Measurements from ENCODE around the gene FSTL4.

DNA sequence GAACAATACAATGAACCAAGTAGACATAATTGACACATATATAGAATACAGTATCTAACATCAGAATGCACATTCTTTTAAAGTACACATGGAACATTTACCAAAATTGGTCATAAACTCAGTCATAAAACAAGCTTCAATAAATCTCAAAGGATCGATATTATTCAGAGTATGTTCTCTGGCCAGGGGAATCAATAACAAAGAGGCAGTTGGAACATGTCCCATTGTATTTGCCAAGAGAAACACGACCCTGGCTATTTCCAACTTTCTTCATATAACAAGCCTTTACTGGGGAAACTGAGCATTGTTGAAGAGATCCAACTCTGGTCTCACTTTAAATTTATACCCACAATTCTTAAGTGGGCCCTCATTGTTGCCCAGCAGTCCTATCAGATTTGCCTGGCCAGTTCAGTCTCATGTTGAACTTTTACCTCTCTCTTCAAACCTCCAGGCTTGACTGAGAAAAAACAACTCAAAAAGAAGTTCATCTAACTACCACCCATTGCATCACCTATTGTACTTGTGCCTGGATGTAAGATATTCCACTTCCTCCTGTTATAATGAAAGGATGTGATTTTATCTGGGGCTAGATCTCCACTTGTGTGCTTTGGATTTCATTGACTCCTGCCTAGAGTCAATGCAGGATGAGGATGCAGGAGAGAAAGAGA lies 398.1 kb downstream of the FSTL4 start:
- TF ChIP-seq EZH2 (IDR thresholded peaks at IDR 0.05; ENCODE audit: borderline replicate concordance, insufficient read depth, low read length, poor library complexity, severe bottlenecking), result no peak
- TF ChIP-seq, protein P1, sequence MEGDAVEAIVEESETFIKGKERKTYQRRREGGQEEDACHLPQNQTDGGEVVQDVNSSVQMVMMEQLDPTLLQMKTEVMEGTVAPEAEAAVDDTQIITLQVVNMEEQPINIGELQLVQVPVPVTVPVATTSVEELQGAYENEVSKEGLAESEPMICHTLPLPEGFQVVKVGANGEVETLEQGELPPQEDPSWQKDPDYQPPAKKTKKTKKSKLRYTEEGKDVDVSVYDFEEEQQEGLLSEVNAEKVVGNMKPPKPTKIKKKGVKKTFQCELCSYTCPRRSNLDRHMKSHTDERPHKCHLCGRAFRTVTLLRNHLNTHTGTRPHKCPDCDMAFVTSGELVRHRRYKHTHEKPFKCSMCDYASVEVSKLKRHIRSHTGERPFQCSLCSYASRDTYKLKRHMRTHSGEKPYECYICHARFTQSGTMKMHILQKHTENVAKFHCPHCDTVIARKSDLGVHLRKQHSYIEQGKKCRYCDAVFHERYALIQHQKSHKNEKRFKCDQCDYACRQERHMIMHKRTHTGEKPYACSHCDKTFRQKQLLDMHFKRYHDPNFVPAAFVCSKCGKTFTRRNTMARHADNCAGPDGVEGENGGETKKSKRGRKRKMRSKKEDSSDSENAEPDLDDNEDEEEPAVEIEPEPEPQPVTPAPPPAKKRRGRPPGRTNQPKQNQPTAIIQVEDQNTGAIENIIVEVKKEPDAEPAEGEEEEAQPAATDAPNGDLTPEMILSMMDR (IDR thresholded peaks at IDR 0.05; ENCODE audit: poor library complexity, severe bottlenecking), result no peak
- TF ChIP-seq RAD21 (conservative IDR thresholded peaks at IDR 0.05), result no peak
- no peak for TF ChIP-seq TAF1 (IDR thresholded peaks at IDR 0.05; ENCODE audit: low read depth)
- no peak for TF ChIP-seq POLR2AphosphoS5 (IDR thresholded peaks at IDR 0.05)
- TF ChIP-seq, protein P2, sequence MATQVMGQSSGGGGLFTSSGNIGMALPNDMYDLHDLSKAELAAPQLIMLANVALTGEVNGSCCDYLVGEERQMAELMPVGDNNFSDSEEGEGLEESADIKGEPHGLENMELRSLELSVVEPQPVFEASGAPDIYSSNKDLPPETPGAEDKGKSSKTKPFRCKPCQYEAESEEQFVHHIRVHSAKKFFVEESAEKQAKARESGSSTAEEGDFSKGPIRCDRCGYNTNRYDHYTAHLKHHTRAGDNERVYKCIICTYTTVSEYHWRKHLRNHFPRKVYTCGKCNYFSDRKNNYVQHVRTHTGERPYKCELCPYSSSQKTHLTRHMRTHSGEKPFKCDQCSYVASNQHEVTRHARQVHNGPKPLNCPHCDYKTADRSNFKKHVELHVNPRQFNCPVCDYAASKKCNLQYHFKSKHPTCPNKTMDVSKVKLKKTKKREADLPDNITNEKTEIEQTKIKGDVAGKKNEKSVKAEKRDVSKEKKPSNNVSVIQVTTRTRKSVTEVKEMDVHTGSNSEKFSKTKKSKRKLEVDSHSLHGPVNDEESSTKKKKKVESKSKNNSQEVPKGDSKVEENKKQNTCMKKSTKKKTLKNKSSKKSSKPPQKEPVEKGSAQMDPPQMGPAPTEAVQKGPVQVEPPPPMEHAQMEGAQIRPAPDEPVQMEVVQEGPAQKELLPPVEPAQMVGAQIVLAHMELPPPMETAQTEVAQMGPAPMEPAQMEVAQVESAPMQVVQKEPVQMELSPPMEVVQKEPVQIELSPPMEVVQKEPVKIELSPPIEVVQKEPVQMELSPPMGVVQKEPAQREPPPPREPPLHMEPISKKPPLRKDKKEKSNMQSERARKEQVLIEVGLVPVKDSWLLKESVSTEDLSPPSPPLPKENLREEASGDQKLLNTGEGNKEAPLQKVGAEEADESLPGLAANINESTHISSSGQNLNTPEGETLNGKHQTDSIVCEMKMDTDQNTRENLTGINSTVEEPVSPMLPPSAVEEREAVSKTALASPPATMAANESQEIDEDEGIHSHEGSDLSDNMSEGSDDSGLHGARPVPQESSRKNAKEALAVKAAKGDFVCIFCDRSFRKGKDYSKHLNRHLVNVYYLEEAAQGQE (IDR thresholded peaks at IDR 0.05; ENCODE audit: borderline replicate concordance), result no peak
- no peak for TF ChIP-seq SMC3 (conservative IDR thresholded peaks at IDR 0.05; ENCODE audit: poor library complexity)

Data from neural cell (in vitro differentiated cells).